ENCODE results near the gene RECQL5. TPM values are rescaled to one million over a fixed set of nuclear protein-coding genes. Genes with fewer than 3 reads are reported as not detected.

RECQL5 gene
- total and polyA plus RNA-seq, 2 donors (not counting 1 experiment from before 2014, with no cell fraction given): 58.5 to 70.5 TPM

DNA sequence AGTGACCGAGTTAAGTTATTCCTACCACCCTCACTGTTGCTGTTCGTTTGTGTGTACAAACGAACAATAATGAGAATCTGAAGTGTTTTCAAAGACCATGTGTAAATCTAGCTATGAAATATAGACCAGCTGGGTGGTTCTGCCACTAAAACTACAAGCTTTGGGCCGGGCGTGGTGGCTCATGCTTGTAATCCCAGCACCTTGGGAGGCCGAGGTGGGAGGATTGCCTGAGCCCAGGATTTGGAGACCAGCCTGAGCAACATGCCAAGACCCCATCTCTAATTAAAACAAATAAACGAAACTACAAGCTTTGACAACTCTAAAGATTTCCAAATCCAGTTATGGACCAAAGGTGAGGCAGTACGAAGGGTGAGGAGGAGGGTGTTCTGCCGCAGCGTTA lies 973 bp downstream of the RECQL5 start:
- Histone ChIP-seq H3K4me2 (replicated peaks; ENCODE audit: low read depth, low read length, poor library complexity, severe bottlenecking) (peak overlapping the region; percentile 96), H3K9ac (ENCODE audit: low read length) (peak overlapping the region; percentile 97), H3K4me3 (ENCODE audit: control extremely low read depth in 1 of 5, extremely low read depth in 1 of 5, insufficient read depth in 1 of 5, low read depth in 2 of 5, low read length in 4 of 5) (peak overlapping the region in 1 of 5 experiments; percentile 99), H4K20me1 (ENCODE audit: control insufficient read depth, insufficient read depth, low read length, poor library complexity, severe bottlenecking) (peaks cover 6% of the 10 kb centered on the region), H3K79me2 (ENCODE audit: control insufficient read depth, insufficient read depth, low read length) (peaks cover 52% of the 10 kb centered on the region), H3K27me3 (replicated peaks in 1 of 4; ENCODE audit: control extremely low read depth in 1 of 4, control insufficient read depth in 3 of 4, insufficient read depth in 4 of 4, low read length in 3 of 4) (no peaks in the 10 kb centered on the region), H3K9me3 (ENCODE audit: control extremely low read depth in 1 of 3, control insufficient read depth in 2 of 3, insufficient read depth in 1 of 3, low read length in 2 of 3) (peaks cover 0 to 5% (median 2%) of the 10 kb centered on the region in 3 donors), H2AFZ (ENCODE audit: insufficient read depth, low read depth, low read length, poor library complexity, severe bottlenecking) (no peak overlapping the region), H3K27ac (ENCODE audit: low read length in 2 of 2) (peak overlapping the region; percentile 11 to 94), H3K4me1 (ENCODE audit: control insufficient read depth in 2 of 2, insufficient read depth in 2 of 2, low read length in 2 of 2) (peaks cover 40 to 46% of the 10 kb centered on the region in 2 donors), H3K36me3 (replicated peaks in 1 of 2; ENCODE audit: control extremely low read depth in 1 of 2, control insufficient read depth in 1 of 2, extremely low read depth in 1 of 2, insufficient read depth in 2 of 2, low read length in 1 of 2) (peaks cover 7 to 36% of the 10 kb centered on the region in 2 experiments)
- no peak for DNase-seq
- ChIA-PET CTCF (interaction anchor here (1.2 to 2.8 kb wide), 7 partner anchors 10 to 370 kb away, joined by 3 to 13 read pairs (median 4); partner anchors contain the start of genes GALK1 and SMIM5), POLR2A (interaction anchor here (0.6 to 1.2 kb wide), 3 partner anchors 33 to 369 kb away, joined by 3 to 5 read pairs (median 3); partner anchors contain the start of gene SMIM5)
- Mint-ChIP-seq H3K4me1 (peaks cover 34% of the 10 kb centered on the region), H3K4me3 (peak overlapping the region; percentile 50), H3K27ac (peak overlapping the region; percentile 78), H3K9me3 (ENCODE audit: insufficient read depth) (no peaks in the 10 kb centered on the region), H3K27me3 (no peaks in the 10 kb centered on the region)
- intact Hi-C loops (cut with micrococcal nuclease): loop anchor here (2.0 to 10.0 kb wide), 3 partner anchors 189 to 689 kb away; partner anchors contain the start of gene WBP2
- no peak for TF ChIP-seq EZH2 (IDR thresholded peaks at IDR 0.05; ENCODE audit: borderline replicate concordance, insufficient read depth, low read depth, low read length, poor library complexity, severe bottlenecking)
- TF ChIP-seq, protein P1, sequence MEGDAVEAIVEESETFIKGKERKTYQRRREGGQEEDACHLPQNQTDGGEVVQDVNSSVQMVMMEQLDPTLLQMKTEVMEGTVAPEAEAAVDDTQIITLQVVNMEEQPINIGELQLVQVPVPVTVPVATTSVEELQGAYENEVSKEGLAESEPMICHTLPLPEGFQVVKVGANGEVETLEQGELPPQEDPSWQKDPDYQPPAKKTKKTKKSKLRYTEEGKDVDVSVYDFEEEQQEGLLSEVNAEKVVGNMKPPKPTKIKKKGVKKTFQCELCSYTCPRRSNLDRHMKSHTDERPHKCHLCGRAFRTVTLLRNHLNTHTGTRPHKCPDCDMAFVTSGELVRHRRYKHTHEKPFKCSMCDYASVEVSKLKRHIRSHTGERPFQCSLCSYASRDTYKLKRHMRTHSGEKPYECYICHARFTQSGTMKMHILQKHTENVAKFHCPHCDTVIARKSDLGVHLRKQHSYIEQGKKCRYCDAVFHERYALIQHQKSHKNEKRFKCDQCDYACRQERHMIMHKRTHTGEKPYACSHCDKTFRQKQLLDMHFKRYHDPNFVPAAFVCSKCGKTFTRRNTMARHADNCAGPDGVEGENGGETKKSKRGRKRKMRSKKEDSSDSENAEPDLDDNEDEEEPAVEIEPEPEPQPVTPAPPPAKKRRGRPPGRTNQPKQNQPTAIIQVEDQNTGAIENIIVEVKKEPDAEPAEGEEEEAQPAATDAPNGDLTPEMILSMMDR (IDR thresholded peaks at IDR 0.05): no peak
- no peak for ATAC-seq (ENCODE audit: low read depth)
- 95% methylated on average over 4 of the region's 10 CpGs for WGBS (ENCODE audit: insufficient coverage)

DNA sequence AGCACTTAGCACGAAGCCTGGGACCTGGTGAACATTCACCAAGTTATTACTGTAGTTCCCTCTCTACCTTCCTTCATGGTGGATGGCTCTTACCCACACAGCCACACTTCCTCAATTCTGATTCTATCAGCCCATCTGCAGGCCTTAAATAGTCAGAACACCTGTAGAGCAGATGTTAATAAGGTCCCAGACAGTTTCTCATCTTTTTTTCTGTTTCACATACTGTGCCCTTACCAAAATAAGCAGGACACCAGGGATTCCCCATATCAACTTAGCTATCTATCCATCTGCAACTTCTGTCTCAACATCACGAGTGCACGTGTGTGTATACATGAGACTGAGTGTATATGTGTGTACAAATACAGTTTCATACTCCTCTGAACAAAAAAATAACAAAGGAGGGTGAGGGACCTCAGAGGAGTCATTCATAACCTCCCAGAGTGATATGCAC lies 2.8 kb downstream of the RECQL5 start:
- no peak for TF ChIP-seq EZH2 (IDR thresholded peaks at IDR 0.05; ENCODE audit: borderline replicate concordance, insufficient read depth, low read depth, low read length, poor library complexity, severe bottlenecking)
- TF ChIP-seq, protein P1 (IDR thresholded peaks at IDR 0.05): no peak
- Histone ChIP-seq H3K9ac (ENCODE audit: low read length) (peak overlapping the region; percentile 30), H3K27me3 (replicated peaks in 1 of 4; ENCODE audit: control extremely low read depth in 1 of 4, control insufficient read depth in 3 of 4, insufficient read depth in 4 of 4, low read length in 3 of 4) (no peaks in the 10 kb centered on the region), H3K27ac (ENCODE audit: low read length in 2 of 2) (peak overlapping the region; percentile 81 to 94), H3K36me3 (replicated peaks in 1 of 2; ENCODE audit: control extremely low read depth in 1 of 2, control insufficient read depth in 1 of 2, extremely low read depth in 1 of 2, insufficient read depth in 2 of 2, low read length in 1 of 2) (peaks cover 0 to 35% of the 10 kb centered on the region in 2 experiments), H3K4me2 (replicated peaks; ENCODE audit: low read depth, low read length, poor library complexity, severe bottlenecking) (peak overlapping the region; percentile 58), H2AFZ (ENCODE audit: insufficient read depth, low read depth, low read length, poor library complexity, severe bottlenecking) (no peak overlapping the region), H3K9me3 (ENCODE audit: control extremely low read depth in 1 of 3, control insufficient read depth in 2 of 3, insufficient read depth in 1 of 3, low read length in 2 of 3) (peaks cover 0 to 5% (median 2%) of the 10 kb centered on the region in 3 donors), H3K79me2 (ENCODE audit: control insufficient read depth, insufficient read depth, low read length) (peaks cover 33% of the 10 kb centered on the region), H4K20me1 (ENCODE audit: control insufficient read depth, insufficient read depth, low read length, poor library complexity, severe bottlenecking) (no peaks in the 10 kb centered on the region), H3K4me1 (ENCODE audit: control insufficient read depth in 2 of 2, insufficient read depth in 2 of 2, low read length in 2 of 2) (peaks cover 40 to 46% of the 10 kb centered on the region in 2 donors), H3K4me3 (ENCODE audit: control extremely low read depth in 1 of 5, extremely low read depth in 1 of 5, insufficient read depth in 1 of 5, low read depth in 2 of 5, low read length in 4 of 5) (peak overlapping the region in 2 of 5 experiments; percentile 24 to 31)
- ATAC-seq (ENCODE audit: low read depth) (peak; percentile 69), DNase-seq (peak; percentile 91)
- no peaks in the 10 kb centered on the region for H3K9me3 Mint-ChIP-seq (ENCODE audit: insufficient read depth)
- WGBS (ENCODE audit: insufficient coverage): no CpG with 5 or more reads among the region's 3 CpGs
- peak overlapping the region; percentile 64 for H3K4me3 Mint-ChIP-seq
- CTCF ChIA-PET: interaction anchor here (0.6 to 1.6 kb wide), 6 partner anchors 9 to 232 kb away, joined by 3 to 6 read pairs (median 4); partner anchors contain the start of genes SMIM5 and TRIM65
- peaks cover 29% of the 10 kb centered on the region for H3K4me1 Mint-ChIP-seq
- POLR2A ChIA-PET: interaction anchor here (0.7 kb wide), 1 partner anchor 76 kb away, joined by 3 read pairs; no protein-coding TSS in a partner anchor
- peak overlapping the region; percentile 89 for H3K27ac Mint-ChIP-seq
- no peaks in the 10 kb centered on the region for H3K27me3 Mint-ChIP-seq
- intact Hi-C loops (cut with micrococcal nuclease): loop anchor here (10.0 kb wide), 2 partner anchors 191 to 369 kb away; partner anchors contain the start of gene WBP2
